Measurements from ENCODE around the gene NKX3-2. TPM values are rescaled to one million over a fixed set of nuclear protein-coding genes. Genes with fewer than 3 reads are reported as not detected.
"Not testable (repeated sequence)": the region's sequence is repeated elsewhere in the genome, so short reads cannot be mapped to it uniquely, and the experiment has no call there.

The NKX3-2 gene
- total and polyA plus RNA-seq, 9 donors: 0.09 to 0.84 (median 0.19) TPM

DNA sequence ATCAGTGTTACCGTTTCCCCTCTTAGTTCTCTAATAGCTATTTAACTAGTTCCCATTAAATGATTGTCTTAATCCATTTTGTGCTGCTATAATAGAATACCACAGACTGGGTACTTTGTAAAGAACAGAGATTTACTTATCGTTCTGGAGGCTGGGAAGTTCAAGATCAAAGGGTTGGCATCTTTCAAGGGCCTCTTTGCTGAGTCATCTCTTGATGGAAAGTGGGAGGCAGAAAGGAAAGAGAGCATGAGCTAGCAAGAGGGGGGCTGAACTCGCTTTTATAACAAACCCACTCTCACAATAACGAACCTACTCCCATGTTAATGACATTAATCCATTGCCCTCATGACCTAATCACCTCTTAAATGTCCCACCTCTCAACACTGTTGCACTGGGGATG lies 17.4 kb upstream of the NKX3-2 start:
- Histone ChIP-seq H3K9me3 (replicated peaks; ENCODE audit: control insufficient read depth, low read depth, low read length) (no peaks in the 10 kb centered on the region), H3K4me3 (ENCODE audit: low read length) (no peak overlapping the region), H3K27me3 (ENCODE audit: control insufficient read depth, insufficient read depth, low read length) (no peaks in the 10 kb centered on the region), H3K27ac (ENCODE audit: low read length) (no peak overlapping the region), H3K36me3 (ENCODE audit: control insufficient read depth, insufficient read depth, low read length) (no peaks in the 10 kb centered on the region), H3K4me1 (ENCODE audit: control insufficient read depth, insufficient read depth, low read length) (no peaks in the 10 kb centered on the region)
- WGBS (ENCODE audit: insufficient coverage): no CpG with 5 or more reads among the region's 4 CpGs
- DNase-seq: no peak

DNA sequence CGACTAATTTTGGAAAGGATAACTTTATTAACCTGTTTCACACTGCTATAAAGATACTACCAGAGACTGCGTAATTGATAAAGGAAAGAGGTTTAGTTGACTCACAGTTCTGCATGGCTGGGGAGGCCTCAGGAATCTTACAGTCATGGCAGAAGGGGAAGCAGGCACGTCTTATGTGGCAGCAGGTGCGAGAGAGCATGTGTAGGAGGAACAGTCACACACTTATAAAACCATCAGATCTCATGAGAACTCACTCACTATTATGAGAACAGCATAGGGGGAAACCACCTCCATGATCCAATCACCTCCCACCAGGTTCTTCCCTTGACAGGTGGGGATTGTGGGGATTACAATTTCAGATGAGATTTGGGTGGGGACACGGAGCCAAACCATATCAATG lies 15.8 kb upstream of the NKX3-2 start:
- not testable (repeated sequence) for H3K9me3 ChIP-seq (replicated peaks; ENCODE audit: control insufficient read depth, low read depth, low read length); H3K27ac ChIP-seq (ENCODE audit: low read length); H3K36me3 ChIP-seq (ENCODE audit: control insufficient read depth, insufficient read depth, low read length); H3K27me3 ChIP-seq (ENCODE audit: control insufficient read depth, insufficient read depth, low read length); DNase-seq; H3K4me1 ChIP-seq (ENCODE audit: control insufficient read depth, insufficient read depth, low read length); H3K4me3 ChIP-seq (ENCODE audit: low read length)
- no CpG with 5 or more reads among the region's 5 CpGs for WGBS (ENCODE audit: insufficient coverage)

DNA sequence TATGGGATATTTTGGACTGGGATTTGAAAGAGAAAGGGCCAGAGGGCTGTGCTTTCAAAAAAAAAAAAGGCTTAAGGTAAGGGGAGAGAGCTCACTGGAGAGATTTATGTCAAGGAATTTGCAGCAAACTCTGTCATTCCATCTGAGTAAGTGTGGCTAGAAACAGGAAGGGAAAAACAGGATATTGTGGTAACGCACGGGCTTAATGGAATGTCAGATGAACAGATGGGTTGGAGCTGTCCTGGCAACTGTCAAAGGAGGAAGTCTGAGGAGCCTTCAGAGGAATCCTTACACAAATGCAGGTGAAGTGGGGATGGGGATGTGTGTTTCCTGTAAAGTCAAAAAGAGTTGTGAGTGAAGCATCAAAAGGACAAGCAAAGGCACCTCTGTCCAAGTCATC lies 15.1 kb upstream of the NKX3-2 start:
- H3K27ac ChIP-seq (ENCODE audit: low read length): no peak overlapping the region
- no peak overlapping the region for H3K4me3 ChIP-seq (ENCODE audit: low read length)
- WGBS (ENCODE audit: insufficient coverage): 0% methylated on average over 2 of the region's 2 CpGs
- no peaks in the 10 kb centered on the region for H3K9me3 ChIP-seq (replicated peaks; ENCODE audit: control insufficient read depth, low read depth, low read length)
- no peaks in the 10 kb centered on the region for H3K4me1 ChIP-seq (ENCODE audit: control insufficient read depth, insufficient read depth, low read length)
- H3K36me3 ChIP-seq (ENCODE audit: control insufficient read depth, insufficient read depth, low read length): no peaks in the 10 kb centered on the region
- no peaks in the 10 kb centered on the region for H3K27me3 ChIP-seq (ENCODE audit: control insufficient read depth, insufficient read depth, low read length)
- no peak for DNase-seq

DNA sequence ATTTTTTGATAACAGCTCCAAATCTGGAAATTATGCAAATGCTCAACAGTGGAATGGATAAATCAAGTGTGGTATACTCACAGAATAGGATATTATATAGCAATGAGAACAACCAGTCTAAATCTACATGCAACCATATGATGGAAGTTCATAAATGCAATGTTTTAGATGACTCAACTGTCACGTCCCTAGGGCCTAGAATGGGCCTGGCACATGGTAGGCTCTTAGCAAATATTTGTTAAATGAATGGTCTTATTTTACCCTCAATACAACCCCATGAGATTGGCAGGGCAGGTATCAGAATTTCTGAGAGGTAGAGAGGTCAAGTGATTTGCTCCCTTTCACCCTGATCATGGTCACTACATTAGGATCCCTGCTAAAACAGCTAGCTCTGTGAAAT lies 14.6 kb upstream of the NKX3-2 start:
- no peak overlapping the region for H3K27ac ChIP-seq (ENCODE audit: low read length)
- H3K27me3 ChIP-seq (ENCODE audit: control insufficient read depth, insufficient read depth, low read length): no peaks in the 10 kb centered on the region
- H3K36me3 ChIP-seq (ENCODE audit: control insufficient read depth, insufficient read depth, low read length): no peaks in the 10 kb centered on the region
- no peaks in the 10 kb centered on the region for H3K9me3 ChIP-seq (replicated peaks; ENCODE audit: control insufficient read depth, low read depth, low read length)
- no peak for DNase-seq
- no CpG with 5 or more reads among the region's 1 CpG for WGBS (ENCODE audit: insufficient coverage)
- no peak overlapping the region for H3K4me3 ChIP-seq (ENCODE audit: low read length)
- H3K4me1 ChIP-seq (ENCODE audit: control insufficient read depth, insufficient read depth, low read length): no peaks in the 10 kb centered on the region

DNA sequence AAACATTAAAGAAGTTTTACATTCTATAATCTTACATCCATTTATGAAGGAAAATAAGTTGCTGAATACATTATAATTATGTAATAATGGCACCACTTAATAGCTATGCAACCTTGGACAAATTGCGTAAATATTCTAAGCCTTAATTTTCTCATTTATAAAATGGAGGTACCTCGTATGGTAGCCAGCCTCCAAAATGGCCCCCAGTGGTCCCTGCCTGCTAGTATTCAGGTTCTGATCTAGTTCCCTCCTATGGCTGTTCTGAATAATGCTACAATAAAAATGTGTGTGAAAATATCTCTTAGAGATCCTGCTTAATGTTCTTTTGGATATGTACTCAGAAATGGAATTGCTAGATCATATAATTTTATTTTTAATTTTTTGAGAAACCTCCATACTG lies 11.0 kb upstream of the NKX3-2 start:
- Histone ChIP-seq H3K4me1 (ENCODE audit: control insufficient read depth, insufficient read depth, low read length) (no peaks in the 10 kb centered on the region), H3K27me3 (ENCODE audit: control insufficient read depth, insufficient read depth, low read length) (no peaks in the 10 kb centered on the region), H3K4me3 (ENCODE audit: low read length) (no peak overlapping the region), H3K27ac (ENCODE audit: low read length) (no peak overlapping the region), H3K36me3 (ENCODE audit: control insufficient read depth, insufficient read depth, low read length) (no peaks in the 10 kb centered on the region), H3K9me3 (replicated peaks; ENCODE audit: control insufficient read depth, low read depth, low read length) (no peaks in the 10 kb centered on the region)
- WGBS (ENCODE audit: insufficient coverage): 100% methylated on average over 1 of the region's 2 CpGs
- no peak for DNase-seq

DNA sequence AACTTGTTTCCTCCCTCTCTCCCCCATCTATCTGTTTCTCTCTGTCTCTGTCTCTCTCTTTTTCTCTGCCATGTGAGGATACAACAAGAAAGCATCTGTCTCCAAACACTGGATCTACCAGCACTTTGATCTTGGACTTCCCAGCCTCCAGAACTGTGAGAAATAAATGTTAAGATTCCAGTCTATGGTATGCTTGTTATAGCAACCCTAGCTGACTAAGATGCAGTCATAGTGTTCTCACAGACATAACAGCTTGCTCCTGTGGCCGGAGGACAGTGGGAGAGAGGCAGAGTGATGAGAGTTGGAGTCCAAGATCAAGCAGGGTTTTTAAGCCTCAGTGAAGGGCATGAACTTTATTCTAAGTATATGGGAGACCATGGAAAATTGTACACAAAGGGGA lies 8.8 kb upstream of the NKX3-2 start:
- no peak for DNase-seq
- Histone ChIP-seq H3K27ac (ENCODE audit: low read length) (no peak overlapping the region), H3K36me3 (ENCODE audit: control insufficient read depth, insufficient read depth, low read length) (no peaks in the 10 kb centered on the region), H3K27me3 (ENCODE audit: control insufficient read depth, insufficient read depth, low read length) (peaks cover 19% of the 10 kb centered on the region), H3K4me3 (ENCODE audit: low read length) (no peak overlapping the region), H3K4me1 (ENCODE audit: control insufficient read depth, insufficient read depth, low read length) (peaks cover 6% of the 10 kb centered on the region), H3K9me3 (replicated peaks; ENCODE audit: control insufficient read depth, low read depth, low read length) (no peaks in the 10 kb centered on the region)
- WGBS (ENCODE audit: insufficient coverage): no CpG with 5 or more reads among the region's 1 CpG

DNA sequence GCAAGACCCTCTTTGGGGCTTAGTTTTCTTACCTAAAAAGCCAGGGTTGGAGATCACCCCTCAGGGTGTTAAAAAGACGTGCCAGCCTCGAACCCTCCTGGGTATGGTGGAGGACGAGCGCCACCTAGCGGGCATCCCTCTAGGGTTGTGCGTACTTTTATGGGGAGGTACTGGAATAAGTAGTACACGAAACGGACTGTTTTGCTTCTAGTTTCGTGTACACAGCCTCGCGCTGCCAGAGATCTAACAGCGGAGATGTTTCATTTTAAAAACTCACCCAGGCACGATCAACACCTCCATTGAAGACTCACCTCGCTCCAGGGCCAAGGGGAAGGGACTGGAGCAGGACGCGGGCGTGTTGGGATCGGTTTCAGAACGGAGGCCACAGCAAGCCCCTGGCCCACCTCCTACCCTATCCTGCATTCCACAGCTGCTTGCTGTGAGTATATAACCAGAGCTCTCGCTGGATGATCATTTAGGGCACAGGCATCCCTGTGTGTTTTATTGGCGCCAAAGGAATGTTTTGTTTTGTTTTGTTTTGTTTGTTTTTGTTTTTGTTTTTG lies 4.8 kb upstream of the NKX3-2 start:
- no peaks in the 10 kb centered on the region for H3K36me3 ChIP-seq (ENCODE audit: control insufficient read depth, insufficient read depth, low read length)
- peak overlapping the region; percentile 27 for H3K4me3 ChIP-seq (ENCODE audit: low read length)
- DNase-seq: peak; percentile 74
- H3K9me3 ChIP-seq (replicated peaks; ENCODE audit: control insufficient read depth, low read depth, low read length): no peaks in the 10 kb centered on the region
- no peak overlapping the region for H3K27ac ChIP-seq (ENCODE audit: low read length)
- peaks cover 19% of the 10 kb centered on the region for H3K4me1 ChIP-seq (ENCODE audit: control insufficient read depth, insufficient read depth, low read length)
- peaks cover 48% of the 10 kb centered on the region for H3K27me3 ChIP-seq (ENCODE audit: control insufficient read depth, insufficient read depth, low read length)
- WGBS (ENCODE audit: insufficient coverage): 1% methylated on average over 14 of the region's 21 CpGs

DNA sequence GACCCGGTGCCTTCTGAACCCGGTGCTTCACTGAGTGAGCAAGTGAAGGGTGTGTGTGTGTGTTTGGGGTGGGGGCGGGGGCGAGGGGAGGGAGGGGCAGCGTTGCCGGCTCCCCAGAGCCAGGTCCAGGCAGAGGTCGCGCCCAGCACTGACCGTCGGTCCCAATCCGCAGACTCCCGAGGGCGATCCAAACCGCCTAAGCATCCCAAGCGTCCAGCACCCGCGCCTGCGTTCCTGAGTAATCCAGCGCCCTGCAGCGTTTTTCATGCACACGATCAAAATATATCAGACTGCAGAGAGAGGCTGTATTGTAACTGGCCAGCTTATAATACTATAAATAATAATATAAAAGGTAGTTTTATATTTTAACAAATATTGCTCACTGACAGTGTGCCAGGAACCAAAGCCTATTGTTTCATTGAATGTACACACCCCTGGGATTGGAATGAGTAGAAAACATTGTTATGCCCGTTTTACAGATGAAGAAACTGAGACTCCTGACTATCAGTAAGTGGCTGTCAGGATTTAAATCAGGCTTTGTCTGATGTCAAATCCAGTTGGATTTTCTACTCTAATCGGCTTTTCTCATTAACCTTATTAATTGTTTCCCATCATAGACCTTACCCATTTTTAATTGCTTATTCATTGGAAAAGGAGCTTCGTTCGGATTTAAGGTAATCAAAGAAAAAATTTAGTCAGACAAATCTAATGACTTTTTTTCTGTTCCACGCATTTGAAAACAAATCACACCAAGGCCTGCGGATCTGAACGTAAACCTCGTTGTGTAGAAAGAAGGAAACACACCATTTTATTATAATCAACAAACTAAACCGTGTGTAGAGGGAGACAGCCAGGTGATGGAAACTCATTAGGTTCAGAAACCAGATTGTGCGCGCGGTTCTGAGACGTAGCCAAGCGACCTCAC lies 4.0 kb upstream of the NKX3-2 start:
- no peaks in the 10 kb centered on the region for H3K36me3 ChIP-seq (ENCODE audit: control insufficient read depth, insufficient read depth, low read length)
- 2% methylated on average over 20 of the region's 35 CpGs for WGBS (ENCODE audit: insufficient coverage)
- peak overlapping the region; percentile 15 for H3K4me3 ChIP-seq (ENCODE audit: low read length)
- H3K9me3 ChIP-seq (replicated peaks; ENCODE audit: control insufficient read depth, low read depth, low read length): no peaks in the 10 kb centered on the region
- H3K27me3 ChIP-seq (ENCODE audit: control insufficient read depth, insufficient read depth, low read length): peaks cover 55% of the 10 kb centered on the region
- H3K27ac ChIP-seq (ENCODE audit: low read length): no peak overlapping the region
- peaks cover 24% of the 10 kb centered on the region for H3K4me1 ChIP-seq (ENCODE audit: control insufficient read depth, insufficient read depth, low read length)
- no peak for DNase-seq

DNA sequence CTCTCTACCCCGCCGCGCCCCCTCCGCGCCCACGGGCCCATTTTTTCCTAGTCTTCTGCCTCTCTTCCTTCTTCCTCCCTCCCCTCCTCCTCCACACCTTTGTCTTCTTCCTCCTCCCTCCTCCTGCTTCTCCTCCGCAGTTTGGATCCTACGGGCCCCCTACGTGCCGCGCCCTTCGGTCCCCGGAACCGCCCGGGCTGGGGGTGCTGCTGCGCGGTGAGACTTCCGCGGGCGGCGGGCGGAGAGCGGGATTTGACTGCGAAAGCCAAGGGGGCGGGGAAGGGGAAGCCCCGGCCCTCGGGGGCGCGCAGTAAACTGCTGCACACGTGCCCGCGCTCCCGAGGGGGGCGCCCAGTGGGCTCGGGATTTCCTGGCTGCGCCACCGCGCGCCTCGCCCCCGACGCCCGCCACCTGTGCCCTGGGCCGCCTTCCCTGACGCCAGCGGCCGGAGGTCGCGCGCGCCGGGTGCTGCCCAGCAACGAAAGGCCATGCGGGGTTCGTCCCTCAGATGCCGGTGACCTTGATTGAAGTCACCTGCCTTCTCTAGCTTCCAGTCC lies 3.3 kb upstream of the NKX3-2 start:
- H3K27ac ChIP-seq (ENCODE audit: low read length): no peak overlapping the region
- peaks cover 26% of the 10 kb centered on the region for H3K4me1 ChIP-seq (ENCODE audit: control insufficient read depth, insufficient read depth, low read length)
- H3K27me3 ChIP-seq (ENCODE audit: control insufficient read depth, insufficient read depth, low read length): peaks cover 63% of the 10 kb centered on the region
- no peaks in the 10 kb centered on the region for H3K36me3 ChIP-seq (ENCODE audit: control insufficient read depth, insufficient read depth, low read length)
- under 1% methylated on average over 55 of the region's 56 CpGs for WGBS (ENCODE audit: insufficient coverage)
- peak overlapping the region; percentile 15 for H3K4me3 ChIP-seq (ENCODE audit: low read length)
- DNase-seq: no peak
- no peaks in the 10 kb centered on the region for H3K9me3 ChIP-seq (replicated peaks; ENCODE audit: control insufficient read depth, low read depth, low read length)

DNA sequence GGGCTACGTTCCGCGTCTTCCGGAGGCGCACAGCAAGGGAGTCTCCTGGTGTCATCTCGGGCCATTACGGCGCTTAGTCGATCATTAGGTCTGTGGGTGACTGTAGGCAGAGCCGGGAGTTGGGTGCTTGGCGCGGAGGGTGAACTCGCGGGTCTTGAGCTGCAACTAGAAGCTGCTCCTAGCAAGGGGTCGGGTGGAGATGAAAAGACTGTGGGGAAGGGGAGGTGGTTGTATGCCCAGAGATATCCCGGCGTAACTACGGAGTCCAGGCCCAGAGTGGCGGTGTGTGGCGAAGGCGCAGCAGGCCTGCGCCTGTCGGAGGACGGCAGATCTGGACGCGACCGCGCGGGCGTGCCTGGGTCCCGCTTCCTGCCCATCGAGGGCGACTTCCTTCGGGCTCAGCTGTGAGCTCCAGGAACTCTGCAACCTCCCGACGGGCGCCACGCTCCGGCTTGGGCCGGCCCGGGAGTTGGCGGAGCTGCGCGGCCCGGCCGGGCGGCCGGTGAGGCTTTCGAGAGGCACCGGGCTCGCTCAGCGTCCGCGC lies 2.7 kb upstream of the NKX3-2 start:
- Histone ChIP-seq H3K4me1 (ENCODE audit: control insufficient read depth, insufficient read depth, low read length) (peaks cover 30% of the 10 kb centered on the region), H3K9me3 (replicated peaks; ENCODE audit: control insufficient read depth, low read depth, low read length) (no peaks in the 10 kb centered on the region), H3K27ac (ENCODE audit: low read length) (no peak overlapping the region), H3K27me3 (ENCODE audit: control insufficient read depth, insufficient read depth, low read length) (peaks cover 68% of the 10 kb centered on the region), H3K4me3 (ENCODE audit: low read length) (peak overlapping the region; percentile 15), H3K36me3 (ENCODE audit: control insufficient read depth, insufficient read depth, low read length) (no peaks in the 10 kb centered on the region)
- DNase-seq: no peak
- WGBS (ENCODE audit: insufficient coverage): 2% methylated on average over 54 of the region's 54 CpGs
